22Rv1 (cell line): ENCODE results near the gene TTC1.

Source experiments
- H3K27ac ChIP-seq: fragments of 450-650 bp; 2 replicates; pipeline ENCODE4 v1.5.1; 2017
- CTCF ChIP-seq: fragments of 450-650 bp; IDR thresholded peaks from 2 replicates; pipeline ENCODE4 v1.5.1; 2017; ENCODE audit warnings: mild to moderate bottlenecking
- ZFX ChIP-seq: fragments of 450-650 bp; IDR thresholded peaks from 2 replicates; pipeline ENCODE4 v1.6.1; 2017; ENCODE audit warnings: antibody characterized with exemption, borderline replicate concordance

The TTC1 gene

GRCh38 chr5:160030631-160031377, 21.9 kb downstream of the TTC1 start:
- TF ChIP-seq ZFX, result no peak
- no peak for TF ChIP-seq CTCF
- no peak overlapping the region for H3K27ac ChIP-seq

GRCh38 chr5:160033546-160034252, 24.8 kb downstream of the TTC1 start:
- TF ChIP-seq ZFX (no peak), CTCF (no peak)
- no peak overlapping the region for H3K27ac ChIP-seq

GRCh38 chr5:160036243-160036642, 27.3 kb downstream of the TTC1 start:
- no peak for TF ChIP-seq CTCF
- no peak for TF ChIP-seq ZFX
- H3K27ac ChIP-seq, result no peak overlapping the region

- no peak for TF ChIP-seq CTCF
Observed at GRCh38 chr5:160036884-160037283, 27.9 kb downstream of the TTC1 start.

GRCh38 chr5:160039810-160040470, 31.0 kb downstream of the TTC1 start:
- H3K27ac ChIP-seq, result no peak overlapping the region
- TF ChIP-seq CTCF (no peak), ZFX (no peak)

More at GRCh38 chr5:160036884-160037283, 27.9 kb downstream of the TTC1 start:
- no peak overlapping the region for H3K27ac ChIP-seq

- TF ChIP-seq CTCF, result no peak
- no peak for TF ChIP-seq ZFX
- H3K27ac ChIP-seq, result no peak overlapping the region
Observed at GRCh38 chr5:160040471-160040835, 31.5 kb downstream of the TTC1 start.

GRCh38 chr5:160042671-160043070, 33.7 kb downstream of the TTC1 start:
- TF ChIP-seq ZFX (no peak), CTCF (no peak)
- no peak overlapping the region for H3K27ac ChIP-seq
